CD4-positive, alpha-beta T cell treated with Interleukin-6 at 100 ng/mL for 8 hours (primary cell): ENCODE measurements around the gene MAPK9.

ENCODE experiments used
- DNase-seq: peaks from one replicate; pipeline ENCODE4 v3.0.0-alpha.2; 2020; ENCODE audit warnings: mixed read lengths, low spot score

The MAPK9 gene

DNA sequence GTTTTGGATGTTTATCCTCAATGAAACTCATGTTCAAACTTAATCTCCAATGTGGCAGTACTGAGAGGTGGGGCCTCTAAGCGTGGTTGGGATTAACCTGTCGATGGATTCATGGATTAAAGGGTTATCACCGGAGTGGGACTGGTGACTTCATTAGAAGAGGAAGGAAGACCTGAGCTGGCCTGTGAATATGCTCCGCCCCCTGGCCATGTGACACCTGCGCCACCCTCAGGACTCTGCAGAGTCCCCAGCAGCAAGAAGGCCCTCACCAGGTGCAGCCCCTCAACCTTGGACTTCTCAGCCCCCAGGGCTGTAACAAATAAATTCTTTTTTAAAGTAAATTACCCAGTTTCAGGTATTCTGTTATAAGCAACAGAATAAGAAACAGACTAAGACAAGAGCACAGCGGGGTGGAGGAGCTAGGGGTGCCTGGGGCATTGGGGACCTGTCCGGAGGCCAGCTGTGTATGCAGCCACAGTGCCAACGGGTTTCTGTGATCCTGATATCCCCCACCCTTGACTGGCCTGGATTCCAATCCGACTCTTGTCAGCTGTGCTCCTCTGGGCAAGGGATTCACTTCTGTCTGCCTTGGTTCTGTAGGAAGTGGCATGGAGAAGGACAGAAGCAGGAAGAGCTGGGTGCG, 3.2 kb upstream of the MAPK9 start:
- DNase-seq: no peak

DNA sequence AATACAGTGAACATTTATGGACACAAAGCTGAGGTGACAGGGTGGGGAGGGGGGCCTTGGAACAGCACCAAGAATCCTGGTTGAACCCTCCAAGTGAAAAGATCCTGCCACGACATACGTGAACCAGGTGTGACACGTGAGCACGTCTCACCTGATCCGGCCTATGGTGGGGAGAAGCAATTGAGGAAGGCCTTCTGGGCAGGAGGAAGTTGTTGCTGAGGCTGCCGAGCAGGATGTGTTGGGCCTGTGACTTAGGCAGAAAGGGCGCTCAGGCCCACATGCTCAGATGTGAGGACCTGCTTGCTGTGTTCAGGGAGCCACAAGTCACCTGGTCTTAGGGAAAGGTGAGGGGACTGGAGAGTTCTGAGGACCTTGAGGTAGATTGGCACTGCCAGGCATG, 2.5 kb upstream of the MAPK9 start:
- no peak for DNase-seq

DNA sequence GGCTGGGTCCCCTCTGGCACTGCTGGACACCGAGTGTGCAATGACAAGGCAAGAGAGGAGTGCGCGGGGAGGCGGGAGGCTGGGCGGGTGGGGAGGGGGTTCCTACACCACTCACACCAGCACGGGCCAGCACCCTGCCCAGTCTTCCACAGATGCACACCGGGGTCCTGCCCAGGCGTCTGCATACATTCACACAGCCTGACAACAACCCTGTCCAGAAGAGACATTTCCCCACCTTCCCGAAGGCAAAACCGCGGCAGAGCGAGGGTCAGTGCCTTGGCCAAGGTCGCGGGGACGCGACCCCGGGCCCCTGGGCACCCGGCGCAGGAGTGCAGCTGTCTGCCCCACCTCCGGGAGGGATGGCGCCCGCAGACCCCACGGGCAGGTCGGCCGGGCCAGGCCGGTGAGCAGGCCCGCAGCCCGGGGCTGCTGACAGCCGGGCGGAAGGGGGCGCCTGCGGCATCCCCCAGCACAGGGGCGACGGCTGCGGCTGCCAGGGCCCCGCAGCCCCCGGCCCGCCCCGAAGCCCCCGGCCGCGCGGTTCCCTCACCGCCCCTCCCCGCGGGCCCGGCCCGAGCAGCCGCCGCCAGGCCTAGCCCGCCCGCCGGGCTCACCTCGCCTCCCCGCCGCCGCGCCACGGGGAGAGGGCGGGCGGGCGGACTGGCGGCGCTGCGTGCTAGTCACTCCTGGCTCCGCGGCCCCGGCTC, 496 bp downstream of the MAPK9 start:
- no peak for DNase-seq

DNA sequence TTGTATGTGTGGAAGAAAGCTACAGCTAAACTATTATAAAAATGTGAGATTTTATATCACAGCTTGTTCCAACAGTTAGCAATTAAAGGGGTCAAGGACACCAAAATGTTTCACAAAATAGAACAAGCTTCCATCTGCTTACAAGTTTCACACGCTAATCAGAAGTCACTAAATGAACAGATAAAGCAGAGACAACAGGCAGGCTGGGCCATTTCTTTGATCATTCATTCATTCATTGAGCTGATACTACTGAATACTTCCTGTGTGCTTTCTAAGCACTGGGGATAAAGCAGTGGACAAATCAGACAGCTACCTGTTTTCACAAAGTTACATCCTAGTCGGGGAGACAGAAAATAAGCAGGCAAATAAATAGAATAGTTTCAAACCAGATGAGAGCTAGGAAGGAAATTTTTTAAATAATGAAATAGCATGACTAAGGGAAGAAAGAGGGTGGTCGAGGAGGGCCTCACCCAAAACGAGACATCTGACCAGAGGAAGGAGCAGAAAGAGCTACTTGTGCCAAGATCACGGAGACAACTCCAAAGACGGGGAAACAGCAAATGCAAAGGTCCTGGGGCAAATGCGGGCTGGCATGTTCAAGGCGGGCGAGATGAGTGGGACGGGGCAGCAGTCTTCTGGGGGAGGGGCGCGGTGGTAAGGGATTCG, 1.2 kb downstream of the MAPK9 start:
- no peak for DNase-seq

DNA sequence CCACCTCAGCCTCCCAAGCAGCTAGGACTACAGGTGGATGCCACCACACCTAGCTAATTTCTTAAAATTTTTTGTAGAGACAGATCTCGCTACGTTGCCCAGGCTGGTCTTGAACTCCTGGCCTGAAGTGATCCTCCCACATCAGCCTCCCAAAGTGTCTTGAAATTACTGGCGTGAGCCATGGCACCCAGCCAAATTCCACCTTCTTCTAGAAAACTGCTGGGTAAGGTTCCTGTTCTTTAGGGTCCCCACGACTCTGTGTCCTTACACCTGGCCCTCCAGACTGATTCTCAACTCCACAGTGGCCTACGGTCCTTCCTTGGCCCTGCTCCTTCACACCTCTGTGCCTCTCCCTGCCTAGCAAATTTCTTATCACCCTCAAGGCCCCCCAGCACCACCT, 1.9 kb downstream of the MAPK9 start:
- no peak for DNase-seq

DNA sequence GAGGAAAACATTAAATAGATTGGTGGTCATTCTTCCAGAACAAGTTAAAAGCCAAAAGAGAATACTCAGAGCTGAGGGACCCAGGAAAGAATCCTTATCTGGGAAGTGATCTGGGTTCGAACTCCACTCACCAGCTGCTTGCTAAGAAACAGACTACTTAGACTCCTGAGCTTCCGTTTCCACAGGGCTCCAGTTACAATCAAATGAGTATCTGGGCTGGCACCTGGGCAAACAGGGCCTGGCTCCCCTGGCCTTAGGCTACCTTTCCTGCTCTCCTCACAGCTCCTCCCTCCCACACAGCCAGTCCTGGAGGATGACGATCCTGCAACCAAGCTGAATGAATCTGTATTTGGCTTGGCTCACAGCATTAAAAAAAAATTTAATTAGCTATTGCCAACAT, 2.5 kb downstream of the MAPK9 start:
- no peak for DNase-seq

DNA sequence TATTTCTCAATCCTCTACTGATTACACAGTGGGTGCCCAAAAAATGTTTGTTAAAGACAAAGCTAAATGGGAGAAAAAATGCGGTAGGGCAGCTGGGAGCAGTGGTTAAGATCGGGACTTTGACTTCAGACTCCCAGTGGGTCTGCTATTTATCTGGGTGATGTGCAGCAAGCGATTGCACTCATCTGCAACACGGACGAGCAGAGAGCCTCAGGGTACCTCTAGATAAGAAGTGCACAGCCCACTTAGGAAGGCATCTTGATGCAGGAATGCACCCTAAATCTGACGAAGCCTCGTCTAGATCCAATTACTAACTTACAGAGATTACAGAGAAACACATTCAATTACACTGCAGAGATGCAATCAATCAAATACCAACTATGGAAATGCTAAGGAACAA, 4.0 kb downstream of the MAPK9 start:
- no peak for DNase-seq

DNA sequence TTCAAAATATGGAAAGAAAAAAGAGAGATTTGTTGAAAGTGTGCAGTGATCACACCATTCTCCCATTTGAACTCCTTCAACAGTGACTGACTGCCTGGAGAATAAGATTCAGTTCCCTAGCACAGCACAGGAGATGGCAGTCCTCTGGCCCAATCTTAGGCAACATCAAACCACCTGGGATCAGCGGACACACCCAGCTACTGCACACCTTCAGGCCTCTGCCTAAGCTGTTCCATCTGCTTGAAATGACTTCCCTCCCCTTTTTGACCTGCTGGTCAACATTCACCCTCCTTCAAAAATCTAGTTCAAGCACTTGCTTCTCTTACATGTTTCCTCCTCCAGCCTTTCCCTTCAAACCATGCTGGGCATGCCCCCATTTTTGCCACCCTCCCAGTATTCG, 4.5 kb downstream of the MAPK9 start:
- no peak for DNase-seq

DNA sequence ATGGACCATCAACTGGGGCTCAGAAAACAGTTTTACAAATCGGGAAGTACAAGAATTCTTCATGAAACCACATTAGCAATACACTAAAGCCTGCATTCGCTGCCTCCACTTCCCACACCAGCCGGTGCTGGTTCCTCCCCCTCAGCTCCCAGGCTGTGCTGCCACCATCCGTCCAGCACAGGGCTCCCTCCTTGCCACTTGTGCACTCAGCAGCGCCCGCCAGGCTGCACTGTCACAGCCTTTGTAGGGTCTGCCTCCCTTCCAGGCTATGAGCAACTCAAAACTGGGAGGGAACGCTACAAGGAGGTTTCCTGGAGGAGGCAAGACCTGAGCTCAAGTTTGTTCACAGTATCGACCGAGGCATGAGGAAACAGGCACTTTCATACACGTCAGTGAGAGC, 7.7 kb downstream of the MAPK9 start:
- DNase-seq: no peak

DNA sequence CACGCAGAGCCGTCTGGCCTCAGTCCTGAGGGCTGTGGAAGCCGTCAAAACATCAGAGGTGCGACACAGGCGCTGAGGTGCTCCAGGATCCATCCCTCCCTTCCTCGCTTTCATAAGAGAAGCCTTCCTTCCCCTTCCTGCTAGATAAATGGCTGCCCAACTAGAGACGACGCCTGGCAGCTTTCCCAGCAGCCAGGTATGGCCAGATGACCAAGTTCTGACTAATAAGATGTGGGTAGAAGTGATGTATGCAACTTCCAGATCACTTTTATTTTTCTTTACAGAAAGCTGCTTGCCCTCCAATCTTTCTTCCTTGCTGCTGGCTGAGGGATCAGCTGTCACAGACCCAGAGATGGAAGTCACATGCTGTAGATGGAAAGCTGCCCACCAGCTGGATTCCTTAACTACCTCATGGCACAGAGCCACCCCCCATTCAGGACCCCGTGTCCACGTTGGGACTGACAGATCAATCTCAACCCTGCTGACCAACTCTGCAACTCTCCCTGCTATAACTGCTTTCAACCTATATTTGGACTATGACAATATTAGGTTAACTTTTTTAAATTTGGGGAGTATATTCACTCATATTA, 8.8 kb downstream of the MAPK9 start:
- DNase-seq: no peak

DNA sequence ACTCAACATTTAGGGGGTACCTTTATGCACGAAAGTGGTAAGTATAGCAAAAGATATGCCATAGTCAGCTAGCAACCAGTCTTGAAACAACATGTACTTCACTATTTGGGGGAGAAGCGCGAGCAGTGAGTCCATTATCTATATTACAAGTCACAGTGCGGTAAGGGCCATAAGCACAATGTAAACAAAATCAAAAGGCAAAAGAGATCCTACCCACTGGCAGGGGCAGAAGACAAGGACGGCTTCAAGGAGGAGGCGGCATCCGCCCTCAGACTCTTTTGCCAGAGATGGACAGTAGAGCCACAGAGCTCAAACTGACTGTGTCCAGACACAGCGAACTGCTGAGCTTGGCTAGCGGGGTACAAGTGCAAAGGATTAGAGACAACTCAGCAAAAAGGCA, 9.6 kb downstream of the MAPK9 start:
- no peak for DNase-seq

DNA sequence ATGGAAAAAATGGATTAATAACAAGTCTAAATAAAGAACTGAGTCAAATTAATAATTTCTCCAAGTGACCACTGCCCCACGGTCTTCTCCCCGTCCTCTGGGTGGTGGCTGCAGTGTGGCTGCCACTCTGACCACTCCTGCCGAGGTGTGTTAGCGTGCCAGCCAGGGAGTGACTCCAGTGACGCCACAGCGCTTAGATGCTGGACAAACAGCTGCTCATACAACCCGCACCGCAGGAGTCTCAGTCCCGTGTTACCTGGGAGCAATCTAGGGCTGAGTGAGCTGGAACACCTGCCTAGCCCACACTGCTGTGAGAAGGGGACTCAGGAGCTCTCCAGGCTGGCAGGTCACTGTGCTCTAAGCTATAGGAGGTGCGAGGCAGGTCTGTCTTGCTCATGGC, 10.2 kb downstream of the MAPK9 start:
- no peak for DNase-seq

DNA sequence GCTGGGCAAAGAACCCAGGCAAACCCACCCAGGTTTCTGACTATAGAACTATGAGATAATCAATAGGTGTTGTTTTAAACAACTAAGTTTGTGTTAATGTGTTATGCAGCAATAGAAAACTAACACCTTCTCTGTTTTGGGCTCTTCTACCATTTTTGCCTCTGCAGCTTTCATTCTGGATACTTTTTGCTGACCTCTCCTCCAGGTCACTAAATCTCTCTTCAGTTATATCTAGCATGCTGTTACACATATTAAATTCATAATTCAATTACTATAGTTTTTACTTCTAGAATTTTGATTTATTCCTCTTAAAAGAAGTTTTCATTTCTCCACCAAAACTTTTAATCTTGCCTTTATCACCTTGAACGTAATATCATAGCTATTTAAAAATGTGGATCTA, 17.2 kb downstream of the MAPK9 start:
- no peak for DNase-seq

DNA sequence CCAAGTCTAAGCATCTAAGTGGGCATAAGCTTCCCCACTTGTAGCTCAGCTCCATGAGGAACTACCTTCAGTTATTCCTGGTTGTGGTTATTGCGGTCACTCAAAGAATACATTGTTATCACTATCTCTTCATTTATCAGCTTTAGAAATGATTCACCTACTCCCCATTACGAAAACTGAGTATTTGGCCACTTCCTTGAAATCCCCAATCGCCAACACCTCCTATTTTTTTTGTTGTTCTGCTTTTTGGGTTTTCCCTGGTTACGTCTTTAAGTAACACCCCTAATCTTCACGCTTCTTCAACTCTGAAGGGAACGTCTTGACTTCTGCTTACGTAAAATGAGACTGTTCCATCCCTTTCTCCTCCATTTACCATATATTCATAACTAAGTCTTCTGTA, 20.7 kb downstream of the MAPK9 start:
- DNase-seq: no peak

DNA sequence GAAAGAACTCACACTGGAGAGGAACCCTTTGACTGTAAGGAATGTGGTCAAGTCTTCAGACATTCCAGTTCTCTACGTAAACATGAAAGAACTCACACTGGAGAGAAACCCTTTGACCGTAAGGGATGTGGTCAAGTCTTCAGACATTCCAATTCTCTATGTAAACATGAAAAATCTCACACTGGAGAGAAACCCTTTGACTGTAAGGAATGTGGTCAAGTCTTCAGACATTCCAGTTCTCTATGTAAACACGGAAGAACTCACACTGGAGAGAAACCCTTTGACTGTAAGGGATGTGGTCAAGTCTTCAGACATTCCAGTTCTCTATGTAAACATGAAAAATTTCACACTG, 32.6 kb downstream of the MAPK9 start:
- DNase-seq: no peak

DNA sequence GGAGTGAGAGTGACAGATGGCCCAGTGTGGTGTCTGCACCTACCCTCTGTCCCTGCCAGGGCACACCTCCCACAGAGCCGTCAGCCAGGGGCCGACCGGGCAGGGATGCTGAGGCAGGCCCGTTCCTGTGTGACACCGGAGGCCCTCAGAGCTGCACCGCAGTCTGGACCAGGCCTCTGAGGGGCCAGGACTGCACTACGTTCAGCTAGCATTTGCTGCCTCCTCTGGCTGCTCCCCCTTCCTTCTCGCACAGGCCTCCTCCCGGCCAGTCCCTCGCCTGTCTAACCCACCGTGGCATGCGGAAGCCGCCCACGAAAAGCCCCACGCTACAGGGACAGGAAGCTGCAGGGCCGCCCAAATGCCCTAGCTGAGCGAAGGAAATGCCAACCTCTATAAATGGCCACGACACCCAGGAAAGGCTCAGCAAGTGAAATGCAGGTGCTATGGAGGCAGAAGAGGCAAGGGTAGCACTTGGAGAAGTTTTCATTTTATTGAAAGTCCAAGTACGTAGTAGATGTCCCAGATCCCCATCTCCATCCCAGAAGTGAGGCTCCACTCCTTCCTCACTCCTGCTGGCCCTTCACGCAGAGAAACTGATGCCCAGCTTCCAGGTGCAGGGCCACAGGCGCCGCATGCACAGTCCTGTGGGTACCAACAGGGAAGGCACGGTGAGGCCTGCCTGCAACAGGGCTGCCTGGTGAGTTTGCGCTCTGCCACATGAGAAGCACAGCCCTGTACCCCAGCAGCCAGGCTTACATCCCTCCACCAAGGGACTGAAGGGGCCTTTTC, 38.7 kb downstream of the MAPK9 start:
- DNase-seq: no peak

DNA sequence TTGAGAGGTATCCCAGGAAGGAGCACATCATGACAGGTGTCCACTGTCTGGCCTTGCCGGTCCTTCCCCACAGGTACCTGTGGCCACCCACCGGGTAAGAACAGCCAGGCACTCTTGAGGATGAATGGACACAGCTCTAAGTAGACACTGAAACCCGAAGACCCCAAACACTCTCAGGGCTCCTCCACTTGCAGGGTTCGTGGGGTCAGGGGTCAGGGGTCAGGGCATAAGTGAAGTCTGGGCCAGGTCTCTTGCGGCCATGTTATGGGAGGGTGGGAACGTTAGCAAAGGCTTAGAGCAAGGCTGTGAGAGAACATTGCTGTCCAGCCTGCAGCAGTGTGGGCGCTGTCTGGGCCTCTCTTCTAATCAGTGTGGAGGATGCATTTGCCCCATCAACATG, 40.0 kb downstream of the MAPK9 start:
- DNase-seq: no peak

DNA sequence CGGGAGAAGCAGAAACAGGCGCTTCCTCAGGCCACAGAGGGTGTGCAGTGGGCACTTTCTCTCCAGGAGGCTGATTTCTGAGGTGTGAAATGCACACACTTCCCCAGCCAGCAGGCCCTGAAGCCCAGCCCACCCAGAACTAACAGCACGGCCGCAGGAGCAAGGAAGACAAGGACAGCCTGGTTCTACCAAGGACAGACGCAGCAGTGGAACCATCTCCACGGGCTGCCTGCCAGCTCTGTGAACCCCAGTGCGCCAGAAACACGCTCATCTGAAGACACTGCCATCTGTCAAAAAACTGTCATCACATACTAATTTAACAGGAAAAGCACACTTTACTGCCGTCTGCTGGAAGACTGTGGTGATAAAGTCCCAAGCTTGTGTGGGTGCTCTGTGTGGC, 40.7 kb downstream of the MAPK9 start:
- DNase-seq: no peak

DNA sequence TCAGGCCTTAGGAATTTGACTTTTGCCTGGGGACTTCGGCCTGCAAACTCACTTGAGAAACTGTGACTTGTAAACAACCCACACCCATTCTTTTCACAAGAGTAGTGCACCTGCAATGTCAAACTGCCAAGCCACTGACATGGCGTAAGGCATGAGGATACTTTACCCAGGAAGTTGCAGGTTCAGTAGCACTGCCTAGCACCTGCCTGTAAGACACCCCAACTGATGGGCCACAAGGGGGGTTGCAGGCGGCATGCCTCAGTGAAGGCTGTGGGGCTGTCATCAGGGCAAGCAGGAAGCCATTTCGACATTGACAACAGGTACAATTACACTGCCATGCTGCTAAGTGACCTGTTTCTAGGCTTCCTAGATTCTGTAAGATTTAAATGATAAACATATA, 41.6 kb downstream of the MAPK9 start:
- DNase-seq: no peak

DNA sequence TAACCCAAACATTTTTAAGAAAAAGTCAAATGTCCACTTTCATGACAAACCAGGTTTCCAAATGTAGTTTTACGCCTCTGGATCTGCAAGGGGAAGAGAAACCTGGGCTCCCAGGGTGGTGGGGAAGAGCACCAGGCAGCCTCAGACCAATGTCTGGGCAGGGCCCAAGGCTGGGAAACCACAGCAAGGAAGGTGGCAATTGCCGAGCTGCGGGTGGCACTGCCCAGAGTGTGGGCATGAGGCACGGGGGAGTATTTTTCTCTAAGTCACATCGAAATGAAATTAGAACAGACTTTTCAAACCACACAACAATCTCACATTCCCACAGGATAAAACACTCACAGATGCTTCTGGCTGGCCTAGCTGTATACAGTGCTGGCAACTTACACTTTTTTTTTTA, 50.3 kb downstream of the MAPK9 start:
- no peak for DNase-seq

DNA sequence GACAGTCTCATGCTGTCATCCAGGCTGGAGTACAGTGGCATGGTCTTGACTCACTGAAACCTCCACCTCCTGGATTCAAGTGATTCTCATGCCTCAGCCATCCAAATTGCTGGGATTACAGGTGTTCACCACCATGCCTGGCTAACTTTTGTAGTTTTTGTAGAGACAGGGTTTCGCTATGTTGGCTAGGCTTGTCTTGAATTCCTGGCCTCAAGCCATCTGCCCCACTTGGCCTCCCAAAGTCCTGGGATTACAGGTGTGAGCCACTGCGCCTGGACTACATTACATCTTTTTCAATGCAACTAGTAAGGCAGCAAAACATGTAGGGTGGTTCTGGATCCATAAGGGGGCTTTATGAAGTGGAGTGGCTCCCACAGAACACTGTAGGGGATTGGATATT, 53.3 kb downstream of the MAPK9 start:
- no peak for DNase-seq

DNA sequence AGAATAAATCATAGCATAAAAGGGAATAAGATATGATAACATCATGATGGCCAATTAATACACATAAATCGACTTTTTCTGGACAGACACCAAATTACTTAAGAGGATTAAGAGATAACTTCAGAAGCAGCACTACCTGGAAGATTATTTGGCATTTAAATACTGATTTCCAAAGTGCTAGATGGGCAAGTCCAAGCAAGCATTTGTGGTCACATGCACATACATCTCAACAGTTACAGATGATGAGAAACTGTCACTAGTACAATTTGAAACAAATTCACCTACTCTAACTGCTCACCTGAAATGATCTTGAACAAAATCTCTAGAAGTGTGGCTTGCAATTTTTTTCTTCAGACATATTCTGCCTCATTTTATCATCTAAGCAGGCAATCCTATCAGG, 56.0 kb downstream of the MAPK9 start:
- DNase-seq: no peak

DNA sequence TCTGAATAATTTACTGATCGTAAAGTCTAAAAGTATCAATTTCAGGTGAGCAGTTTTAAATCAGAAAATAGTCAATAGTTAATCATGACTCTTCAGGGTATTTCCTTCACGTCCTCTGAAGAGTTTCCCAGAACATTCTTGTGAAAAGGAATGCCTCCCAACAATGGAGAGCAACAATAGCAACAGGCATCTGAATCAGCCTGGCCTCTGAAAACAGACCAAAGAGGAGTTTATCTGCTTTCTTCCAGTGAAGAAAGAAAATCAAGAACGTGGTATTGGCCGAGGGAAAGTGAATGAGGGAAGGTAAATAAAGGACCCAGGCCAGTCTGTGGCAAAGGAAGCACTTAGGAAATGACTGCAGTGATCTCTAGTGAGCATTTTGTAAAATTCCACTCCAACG, 56.8 kb downstream of the MAPK9 start:
- no peak for DNase-seq
